ENCODE measurements around the gene OPRL1.

GRCh38 chr20:64037199-64037497 lies 42.7 kb upstream of the OPRL1 start:
- no peak for TF ChIP-seq EP300 (IDR thresholded peaks at IDR 0.05; ENCODE audit: low read depth)
- TF ChIP-seq CTCF (IDR thresholded peaks at IDR 0.05) = no peak
- TF ChIP-seq POLR2A (IDR thresholded peaks at IDR 0.05) = no peak
